Activated CD4-positive, alpha-beta T cell treated with anti-CD3 and anti-CD28 coated beads, Interleukin-2, amount 10 ng/mL, durations not matched to agents 7 days and 5 days (primary cell): ENCODE results near the gene SBK2. TPM values are rescaled to one million over a fixed set of nuclear protein-coding genes. Genes with fewer than 3 reads are reported as not detected.
A peak's percentile ranks its signal among the peaks of the same experiment; 100 is the strongest.

Experiments used
- CTCF ChIA-PET: fragments of 350-600 bp; sonication (Branson Sonifier 250); formaldehyde crosslinking; loops from one replicate; lab custom pipeline; 2021; ENCODE audit warnings: antibody characterized with exemption; lab: Charles Lee
- POLR2A ChIA-PET: fragments of 350-600 bp; sonication (Branson Sonifier 250); formaldehyde crosslinking; loops from one replicate; lab custom pipeline; 2021; ENCODE audit warnings: antibody characterized with exemption; lab: Charles Lee
- DNase-seq: peaks from one replicate; pipeline ENCODE4 v3.0.0-alpha.2; 2020
- H3K27ac Mint-ChIP-seq: one replicate; pipeline ENCODE4 v1.8.0; 2021; ENCODE audit warnings: mild to moderate bottlenecking, moderate library complexity, mixed read lengths
- H3K27me3 Mint-ChIP-seq: one replicate; pipeline ENCODE4 v1.8.0; 2021; ENCODE audit warnings: mixed read lengths
- H3K36me3 Mint-ChIP-seq: one replicate; pipeline ENCODE4 v1.8.0; 2021; ENCODE audit warnings: low read depth, mixed read lengths
- H3K4me1 Mint-ChIP-seq: one replicate; pipeline ENCODE4 v1.8.0; 2021; ENCODE audit warnings: mixed read lengths
- H3K4me3 Mint-ChIP-seq: one replicate; pipeline ENCODE4 v1.8.0; 2021; ENCODE audit warnings: mild to moderate bottlenecking, moderate library complexity, mixed read lengths
- H3K9me3 Mint-ChIP-seq: one replicate; pipeline ENCODE4 v1.8.0; 2021; ENCODE audit warnings: mixed read lengths
- total RNA-seq, 2 experiments: library from RNA; stranded (reverse); gene quantifications; one replicate each; pipeline ENCODE4 v1.2.3, GENCODE V29; 2021

The SBK2 gene
- total RNA-seq, 2 experiments from 2014 or later, result not detected

DNA sequence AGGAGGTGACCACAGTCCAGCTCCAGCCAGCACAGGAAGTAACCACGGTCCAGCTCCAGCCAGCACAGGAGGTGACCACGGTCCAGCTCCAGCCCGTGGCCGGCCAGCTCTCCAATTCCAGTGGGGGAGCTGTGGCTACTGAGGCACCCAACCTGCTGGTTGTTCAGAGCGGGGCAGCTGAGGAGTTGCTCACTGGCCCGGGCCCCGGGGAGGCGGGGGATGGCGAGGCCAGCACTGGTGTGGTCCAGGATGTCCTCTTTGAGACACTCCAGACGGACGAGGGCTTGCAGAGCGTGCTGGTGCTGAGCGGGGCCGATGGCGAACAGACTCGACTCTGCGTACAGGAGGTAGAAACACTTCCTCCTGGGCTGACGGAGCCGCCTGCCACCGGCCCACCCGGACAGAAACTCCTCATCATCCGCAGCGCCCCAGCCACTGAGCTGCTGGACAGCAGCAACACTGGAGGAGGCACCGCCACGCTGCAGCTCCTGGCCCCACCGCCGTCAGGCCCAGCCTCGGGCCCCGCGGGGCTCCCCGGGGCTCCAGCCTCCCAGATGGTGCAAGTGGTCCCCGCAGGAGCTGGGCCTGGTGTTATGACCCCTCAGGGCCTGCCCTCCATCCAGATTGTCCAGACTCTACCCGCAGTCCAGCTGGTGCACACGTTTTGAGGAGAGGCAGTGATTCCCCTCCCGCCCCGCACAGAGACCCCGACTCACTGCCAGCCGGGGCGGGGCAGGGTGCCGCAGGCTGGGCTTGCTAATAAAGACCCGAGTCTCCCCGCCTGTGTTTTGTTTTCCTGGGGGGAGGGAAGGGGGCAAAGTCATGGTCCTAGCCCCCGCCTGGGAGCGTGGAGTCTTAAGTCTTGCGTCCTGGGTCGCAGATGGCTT lies 53.0 kb downstream of the SBK2 start:
- DNase-seq, result no peak
- Mint-ChIP-seq H3K4me3 (peak overlapping the region; percentile 74), H3K27me3 (no peaks in the 10 kb centered on the region), H3K9me3 (no peaks in the 10 kb centered on the region), H3K27ac (no peak overlapping the region), H3K4me1 (peaks cover 19% of the 10 kb centered on the region), H3K36me3 (peaks cover 3% of the 10 kb centered on the region)
- ChIA-PET POLR2A (no interaction called here), CTCF (interaction anchor here (1.1 to 1.5 kb wide), 2 partner anchors 17 to 20 kb away, joined by 3 to 6 read pairs; no protein-coding TSS in a partner anchor)

DNA sequence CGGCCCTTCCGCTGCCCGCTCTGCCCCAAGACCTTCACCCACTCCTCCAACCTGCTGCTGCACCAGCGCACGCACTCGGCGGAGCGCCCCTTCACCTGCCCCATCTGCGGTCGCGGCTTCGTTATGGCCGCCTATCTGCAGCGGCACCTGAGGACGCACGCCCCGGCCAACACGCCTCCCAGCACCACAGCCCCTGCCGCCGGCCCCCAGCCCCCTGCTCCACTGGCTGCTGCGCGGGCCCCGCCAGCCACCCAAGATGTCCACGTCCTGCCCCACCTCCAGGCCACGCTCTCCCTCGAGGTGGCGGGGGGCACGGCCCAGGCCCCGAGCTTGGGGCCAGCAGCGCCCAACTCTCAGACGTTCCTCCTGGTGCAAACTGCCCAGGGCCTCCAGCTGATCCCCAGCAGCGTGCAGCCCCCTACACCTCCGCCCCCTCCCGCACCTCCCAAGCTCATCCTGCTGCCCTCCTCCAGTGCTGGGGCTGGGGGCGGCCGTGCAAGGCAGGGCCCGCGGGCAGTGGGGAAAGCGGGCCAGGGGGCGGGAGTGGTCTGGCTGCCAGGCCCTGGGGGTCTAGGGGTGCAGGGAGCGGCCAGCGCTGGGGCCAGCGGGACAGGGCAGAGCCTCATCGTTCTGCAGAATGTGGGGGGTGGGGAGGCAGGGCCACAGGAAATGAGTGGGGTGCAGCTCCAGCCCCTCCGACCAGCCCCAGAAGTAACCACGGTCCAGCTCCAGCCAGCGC lies 53.8 kb downstream of the SBK2 start:
- Mint-ChIP-seq H3K27me3 (no peaks in the 10 kb centered on the region), H3K4me1 (peaks cover 27% of the 10 kb centered on the region), H3K36me3 (peaks cover 3% of the 10 kb centered on the region), H3K4me3 (no peak overlapping the region), H3K9me3 (no peaks in the 10 kb centered on the region), H3K27ac (no peak overlapping the region)
- ChIA-PET CTCF (no interaction called here), POLR2A (no interaction called here)
- DNase-seq, result no peak

DNA sequence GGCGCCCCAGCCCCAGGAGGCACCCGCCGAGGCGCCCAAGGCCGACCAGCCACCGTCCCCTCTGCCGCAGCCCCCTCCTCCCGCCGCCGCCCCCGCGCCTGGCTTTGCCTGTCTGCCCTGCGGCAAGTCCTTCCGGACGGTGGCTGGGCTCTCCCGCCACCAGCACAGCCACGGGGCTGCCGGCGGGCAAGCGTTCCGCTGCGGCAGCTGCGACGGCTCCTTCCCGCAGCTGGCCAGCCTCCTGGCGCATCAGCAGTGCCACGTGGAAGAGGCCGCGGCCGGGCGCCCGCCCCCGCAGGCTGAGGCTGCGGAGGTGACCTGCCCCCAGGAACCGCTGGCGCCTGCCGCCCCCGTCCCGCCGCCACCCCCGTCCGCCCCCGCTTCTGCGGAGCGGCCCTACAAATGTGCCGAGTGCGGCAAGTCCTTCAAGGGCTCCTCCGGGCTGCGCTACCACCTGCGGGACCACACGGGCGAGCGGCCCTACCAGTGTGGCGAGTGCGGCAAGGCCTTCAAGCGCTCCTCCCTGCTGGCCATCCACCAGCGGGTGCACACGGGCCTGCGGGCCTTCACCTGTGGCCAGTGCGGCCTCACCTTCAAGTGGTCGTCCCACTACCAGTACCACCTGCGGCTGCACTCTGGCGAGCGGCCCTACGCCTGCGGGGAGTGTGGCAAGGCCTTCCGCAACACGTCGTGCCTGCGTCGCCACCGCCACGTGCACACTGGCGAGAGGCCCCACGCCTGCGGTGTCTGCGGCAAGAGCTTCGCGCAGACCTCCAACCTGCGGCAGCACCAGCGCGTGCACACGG lies 54.6 kb downstream of the SBK2 start:
- Mint-ChIP-seq H3K36me3 (peaks cover 3% of the 10 kb centered on the region), H3K4me1 (peaks cover 31% of the 10 kb centered on the region), H3K4me3 (no peak overlapping the region), H3K9me3 (no peaks in the 10 kb centered on the region), H3K27ac (no peak overlapping the region), H3K27me3 (no peaks in the 10 kb centered on the region)
- CTCF ChIA-PET, result no interaction called here
- no peak for DNase-seq
- POLR2A ChIA-PET, result no interaction called here

DNA sequence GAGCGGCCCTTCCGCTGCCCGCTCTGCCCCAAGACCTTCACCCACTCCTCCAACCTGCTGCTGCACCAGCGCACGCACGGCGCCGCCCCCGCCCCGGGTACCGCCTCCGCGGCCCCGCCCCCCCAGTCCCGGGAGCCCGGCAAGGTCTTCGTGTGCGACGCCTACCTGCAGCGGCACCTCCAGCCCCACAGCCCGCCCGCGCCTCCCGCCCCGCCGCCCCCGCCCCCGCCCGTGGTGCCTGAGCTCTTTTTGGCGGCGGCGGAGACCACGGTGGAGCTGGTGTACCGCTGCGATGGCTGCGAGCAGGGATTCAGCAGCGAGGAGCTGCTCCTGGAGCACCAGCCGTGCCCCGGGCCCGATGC lies 55.2 kb downstream of the SBK2 start:
- DNase-seq, result no peak
- peaks cover 3% of the 10 kb centered on the region for H3K36me3 Mint-ChIP-seq
- no peaks in the 10 kb centered on the region for H3K9me3 Mint-ChIP-seq
- no peak overlapping the region for H3K4me3 Mint-ChIP-seq
- POLR2A ChIA-PET, result no interaction called here
- CTCF ChIA-PET, result no interaction called here
- H3K4me1 Mint-ChIP-seq, result peaks cover 33% of the 10 kb centered on the region
- H3K27me3 Mint-ChIP-seq, result no peaks in the 10 kb centered on the region
- H3K27ac Mint-ChIP-seq, result no peak overlapping the region

DNA sequence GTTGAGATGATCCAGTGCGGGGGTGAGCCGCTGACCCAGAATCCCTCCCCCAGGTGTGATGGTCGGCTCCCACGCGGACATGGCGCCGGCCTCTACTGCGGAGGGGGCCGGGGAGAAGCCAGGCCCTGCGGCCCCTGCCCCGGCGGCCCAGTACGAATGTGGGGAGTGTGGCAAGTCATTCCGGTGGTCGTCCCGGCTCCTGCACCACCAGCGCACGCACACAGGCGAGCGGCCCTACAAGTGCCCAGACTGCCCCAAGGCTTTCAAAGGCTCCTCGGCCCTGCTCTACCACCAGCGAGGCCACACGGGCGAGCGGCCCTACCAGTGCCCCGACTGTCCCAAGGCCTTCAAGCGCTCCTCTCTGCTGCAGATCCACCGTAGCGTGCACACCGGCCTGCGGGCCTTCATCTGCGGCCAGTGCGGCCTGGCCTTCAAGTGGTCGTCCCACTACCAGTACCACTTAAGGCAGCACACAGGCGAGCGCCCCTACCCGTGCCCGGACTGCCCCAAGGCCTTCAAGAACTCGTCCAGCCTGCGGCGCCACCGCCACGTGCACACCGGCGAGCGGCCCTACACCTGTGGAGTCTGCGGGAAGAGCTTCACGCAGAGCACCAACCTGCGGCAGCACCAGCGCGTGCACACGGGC lies 55.7 kb downstream of the SBK2 start:
- no peak for DNase-seq
- Mint-ChIP-seq H3K27me3 (no peaks in the 10 kb centered on the region), H3K9me3 (no peaks in the 10 kb centered on the region), H3K36me3 (peaks cover 3% of the 10 kb centered on the region), H3K27ac (no peak overlapping the region), H3K4me3 (no peak overlapping the region), H3K4me1 (peaks cover 33% of the 10 kb centered on the region)
- POLR2A ChIA-PET, result no interaction called here
- CTCF ChIA-PET, result no interaction called here

DNA sequence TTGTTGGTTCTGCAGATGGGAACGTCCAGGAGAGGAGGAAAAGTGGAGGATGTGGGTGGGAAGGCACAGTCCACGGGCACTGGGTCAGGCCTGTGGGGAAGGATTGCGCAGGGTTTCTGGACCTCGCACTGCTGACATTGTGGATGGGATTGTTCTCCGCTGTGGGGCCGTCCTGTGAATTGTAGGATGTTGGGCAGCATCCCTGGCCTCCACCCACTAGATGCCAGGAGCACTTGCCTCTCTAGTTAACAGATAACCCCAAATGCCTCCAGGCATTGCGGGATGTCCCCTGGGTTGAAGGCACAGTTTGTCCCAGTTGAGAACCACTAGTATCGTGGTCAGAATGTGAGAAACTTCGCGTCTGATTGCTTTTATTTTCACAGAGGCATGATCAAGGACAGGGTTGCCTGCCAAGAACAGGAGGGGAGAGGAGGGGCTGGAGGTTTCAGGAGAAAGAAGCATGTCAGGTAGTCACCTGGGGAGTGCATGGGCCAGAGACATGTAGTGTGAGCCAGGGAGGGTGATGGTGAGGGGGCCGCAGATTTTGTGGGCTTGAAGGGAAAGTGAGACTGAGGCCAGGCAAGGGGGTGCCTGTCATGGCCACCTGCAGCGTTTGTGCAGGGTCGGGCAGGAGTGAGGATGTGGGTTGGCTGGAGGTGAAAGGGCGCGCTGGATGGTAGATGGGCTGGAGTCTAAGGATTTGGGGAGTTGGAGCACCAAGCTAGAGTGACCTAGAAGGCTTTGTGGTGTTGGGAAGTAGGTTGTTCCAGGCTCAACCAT lies 57.3 kb downstream of the SBK2 start:
- Mint-ChIP-seq H3K4me1 (peaks cover 33% of the 10 kb centered on the region), H3K36me3 (peaks cover 2% of the 10 kb centered on the region), H3K27ac (no peak overlapping the region), H3K27me3 (no peaks in the 10 kb centered on the region), H3K4me3 (no peak overlapping the region), H3K9me3 (no peaks in the 10 kb centered on the region)
- ChIA-PET CTCF (no interaction called here), POLR2A (no interaction called here)
- no peak for DNase-seq

DNA sequence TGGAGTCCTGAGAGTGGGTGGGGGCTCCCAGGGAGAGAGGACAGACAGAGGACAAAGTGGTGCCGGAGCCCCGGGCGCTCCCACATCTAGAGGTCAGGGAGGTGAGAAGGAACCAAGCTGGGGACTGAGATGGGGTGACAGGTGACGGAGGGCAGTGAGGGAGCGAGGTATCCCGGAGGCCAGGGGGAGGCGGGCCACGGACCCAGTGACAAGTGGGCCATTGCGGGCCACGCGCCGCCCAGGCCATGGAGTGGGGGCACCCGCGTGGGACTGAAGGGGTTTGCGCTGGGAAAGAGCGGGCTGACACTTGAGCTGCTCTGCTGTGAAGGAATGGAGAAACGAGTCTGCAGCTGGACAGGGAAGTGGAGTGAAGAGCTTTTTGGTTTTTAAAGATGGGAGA lies 57.9 kb downstream of the SBK2 start:
- peaks cover 33% of the 10 kb centered on the region for H3K4me1 Mint-ChIP-seq
- peak overlapping the region; percentile 11 for H3K4me3 Mint-ChIP-seq
- peaks cover 2% of the 10 kb centered on the region for H3K36me3 Mint-ChIP-seq
- no peak overlapping the region for H3K27ac Mint-ChIP-seq
- H3K27me3 Mint-ChIP-seq, result no peaks in the 10 kb centered on the region
- ChIA-PET CTCF (no interaction called here), POLR2A (no interaction called here)
- DNase-seq, result no peak
- no peaks in the 10 kb centered on the region for H3K9me3 Mint-ChIP-seq

Other genes starting within 250 kb of the SBK2 start
- gene TMEM150B, start 211.8 kb downstream of the SBK2 start, total RNA-seq, result under 1 TPM in 1 of 2 experiments, not detected in 1; 0.79 TPM
- gene KMT5C, start 197.3 kb downstream of the SBK2 start, total RNA-seq, result 10 to 100 TPM; 21.7 to 28.3 TPM
- gene COX6B2, start 182.4 kb downstream of the SBK2 start, total RNA-seq, result not detected
- not detected for gene GARIN5B, start 173.9 kb downstream of the SBK2 start, total RNA-seq
- gene IL11, start 166.7 kb downstream of the SBK2 start, total RNA-seq, result under 1 TPM; 0.27 TPM
- not detected for gene TMEM190, start 160.3 kb downstream of the SBK2 start, total RNA-seq
- gene TMEM238, start 152.8 kb downstream of the SBK2 start, total RNA-seq, result 10 to 100 TPM; 20.6 to 29.8 TPM
- 1,000 to 10,000 TPM; 3,109 to 3,457 TPM for gene RPL28, start 151.2 kb downstream of the SBK2 start, total RNA-seq
- 100 to 1,000 TPM; 238 to 255 TPM for gene UBE2S, start 129.3 kb downstream of the SBK2 start, total RNA-seq
- not detected for gene SHISA7, start 93.8 kb downstream of the SBK2 start, total RNA-seq
- 10 to 100 TPM; 18.9 to 20.7 TPM for gene ISOC2, start 75.5 kb downstream of the SBK2 start, total RNA-seq
- gene C19orf85, start 72.4 kb downstream of the SBK2 start, total RNA-seq, result not detected
- 1 to 10 TPM; 7.3 to 9.7 TPM for gene ZNF628, start 60.5 kb downstream of the SBK2 start, total RNA-seq
- 10 to 100 TPM; 11.7 TPM for gene NAT14, start 51.9 kb downstream of the SBK2 start, total RNA-seq
- gene SSC5D, start 48.7 kb downstream of the SBK2 start, total RNA-seq, result under 1 TPM; 0.42 to 0.98 TPM
- not detected for gene SBK3, start 8.4 kb upstream of the SBK2 start, total RNA-seq
- gene ZNF579, start 43.7 kb upstream of the SBK2 start, total RNA-seq, result 1 to 10 TPM; 7.0 to 8.0 TPM
- 10 to 100 TPM; 15.3 to 16.9 TPM for gene FIZ1, start 62.4 kb upstream of the SBK2 start, total RNA-seq
- gene ZNF524, start 63.2 kb upstream of the SBK2 start, total RNA-seq, result 10 to 100 TPM; 31.2 to 32.9 TPM
- 10 to 100 TPM; 14.2 TPM for gene ZNF865, start 68.5 kb upstream of the SBK2 start, total RNA-seq
- gene ZNF784, start 87.4 kb upstream of the SBK2 start, total RNA-seq, result 1 to 10 TPM; 4.3 to 5.8 TPM
- 10 to 100 TPM; 44.6 to 45.9 TPM for gene ZNF580, start 103.9 kb upstream of the SBK2 start, total RNA-seq
- 10 to 100 TPM; 24.1 to 25.5 TPM for gene ZNF581, start 106.5 kb upstream of the SBK2 start, total RNA-seq
- 1 to 10 TPM; 8.3 to 8.8 TPM for gene CCDC106, start 111.1 kb upstream of the SBK2 start, total RNA-seq
- gene U2AF2, start 117.9 kb upstream of the SBK2 start, total RNA-seq, result 100 to 1,000 TPM; 239 to 281 TPM
- gene EPN1, start 138.1 kb upstream of the SBK2 start, total RNA-seq, result 10 to 100 TPM; 50.8 to 64.2 TPM
- gene NLRP9, start 201.3 kb upstream of the SBK2 start, total RNA-seq, result not detected
- gene RFPL4A, start 222.0 kb upstream of the SBK2 start, total RNA-seq, result not detected
- not detected for gene RFPL4AL1, start 232.0 kb upstream of the SBK2 start, total RNA-seq